NCI-H2029 (cell line): Measurements from ENCODE around the gene SMPD3.

Experiments
- DNase-seq: peaks from one replicate; lab custom pipeline; 2025; lab: John Stamatoyannopoulos, UW

Gene SMPD3

GRCh38 chr16:68472581-68472980 lies 24.3 kb upstream of the SMPD3 start:
- no peak for DNase-seq

DNA sequence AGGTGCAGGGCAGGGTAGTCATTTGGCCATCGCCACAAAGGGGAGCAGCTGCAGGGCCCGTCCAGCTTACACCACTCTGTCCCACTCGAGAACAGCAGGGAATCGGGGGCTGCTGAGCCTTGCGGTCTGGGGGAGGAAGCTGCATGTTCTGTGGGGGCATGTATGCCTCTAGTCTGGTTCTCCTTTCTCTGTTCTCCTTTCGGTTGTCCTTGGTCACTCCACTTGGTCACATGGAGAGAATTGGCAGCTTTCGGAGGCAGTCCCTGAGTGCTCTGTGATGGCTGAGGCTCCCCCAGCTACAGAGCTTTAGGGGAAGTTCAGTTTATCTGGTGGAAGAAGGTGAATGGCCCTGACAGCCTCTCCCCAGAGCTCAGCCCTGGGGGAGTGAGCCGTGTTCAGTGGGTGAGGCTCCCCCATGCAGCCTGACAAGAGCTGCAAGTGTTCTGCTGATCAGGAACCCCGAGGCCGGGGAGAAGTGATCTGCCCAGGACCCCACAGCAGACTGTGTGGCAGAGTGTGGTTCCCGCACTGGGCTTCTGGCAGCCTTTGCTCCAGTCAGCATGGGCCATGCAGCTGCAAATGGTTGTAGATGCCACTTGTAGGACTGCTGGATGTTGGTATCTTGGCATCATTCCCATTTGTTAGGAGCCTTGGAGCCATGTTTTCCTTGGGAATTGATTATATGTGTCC lies 22.3 kb upstream of the SMPD3 start:
- peak; percentile 5 for DNase-seq

DNA sequence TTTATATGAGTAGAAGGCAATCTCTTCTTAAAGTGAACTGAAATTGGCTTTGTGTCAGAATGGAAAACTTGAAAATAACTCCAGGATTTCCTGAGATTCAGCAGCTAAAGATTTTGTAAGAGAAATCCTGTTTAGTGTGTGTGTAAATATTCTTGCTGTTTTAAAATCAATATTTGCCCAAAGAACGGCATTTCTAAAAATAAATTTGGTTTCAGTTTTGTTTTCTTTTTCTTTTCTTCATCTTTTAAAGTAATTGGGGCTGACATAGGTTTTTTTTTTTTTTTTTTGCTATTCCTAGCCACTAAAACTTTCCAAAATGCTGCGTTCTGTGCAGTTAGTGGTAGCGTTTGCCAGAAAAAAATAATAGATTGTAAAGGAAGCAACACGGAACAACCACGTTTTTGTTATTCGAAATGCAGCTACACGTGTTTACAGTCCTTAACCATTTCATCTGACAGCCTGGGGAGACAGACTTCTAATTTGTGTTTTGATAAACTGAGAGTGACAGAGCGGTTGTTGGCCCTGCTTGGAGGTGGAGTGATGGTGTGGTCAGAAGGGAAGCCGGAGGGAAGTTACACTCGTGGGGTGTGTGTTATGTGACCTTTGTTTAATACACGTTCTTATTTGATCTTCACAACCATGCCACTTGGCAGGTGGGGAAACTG lies 21.6 kb upstream of the SMPD3 start:
- no peak for DNase-seq

- DNase-seq, result no peak
These were observed 20.5 kb upstream of the SMPD3 start for GRCh38 chr16:68468842-68469241.

GRCh38 chr16:68466174-68466573 lies 17.9 kb upstream of the SMPD3 start:
- DNase-seq, result no peak

DNA sequence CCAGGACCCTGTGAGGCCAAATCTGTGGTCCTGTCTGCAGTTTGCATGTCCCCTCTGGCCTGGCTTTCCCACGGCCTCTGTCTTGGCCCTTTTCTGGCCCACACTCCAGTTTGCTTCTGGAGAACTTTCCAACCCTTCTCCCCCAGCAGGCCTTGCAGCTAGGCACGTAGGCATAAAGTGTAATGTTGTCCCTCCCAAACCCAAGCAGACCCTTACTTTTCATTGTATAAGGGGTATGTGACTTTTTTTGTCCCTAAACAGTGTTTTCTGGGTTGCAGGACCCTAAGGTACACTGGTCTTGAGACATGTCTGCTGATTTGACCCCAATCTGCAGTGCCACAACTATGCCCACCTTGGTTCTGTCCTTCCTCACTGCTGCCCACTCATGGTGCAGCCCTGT lies 15.6 kb upstream of the SMPD3 start:
- DNase-seq, result no peak

DNA sequence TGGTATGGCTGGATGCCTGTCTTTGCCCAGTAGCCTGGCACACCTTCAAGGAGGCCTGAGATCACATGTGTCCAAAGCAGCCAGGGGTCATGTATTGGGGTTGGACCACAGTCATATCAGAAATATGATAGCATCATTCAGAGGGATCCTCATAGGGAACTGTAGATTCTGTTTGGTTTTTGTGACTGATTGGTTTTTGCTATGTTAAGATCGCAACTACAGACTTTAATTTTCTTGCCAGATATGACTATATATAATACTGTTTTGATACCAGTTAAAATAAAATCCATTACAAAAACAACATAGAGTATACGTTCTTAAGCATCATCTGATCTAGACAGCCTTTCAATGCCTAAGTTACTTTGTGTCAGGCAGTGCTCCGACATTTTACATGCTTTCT lies 11.8 kb upstream of the SMPD3 start:
- no peak for DNase-seq

DNA sequence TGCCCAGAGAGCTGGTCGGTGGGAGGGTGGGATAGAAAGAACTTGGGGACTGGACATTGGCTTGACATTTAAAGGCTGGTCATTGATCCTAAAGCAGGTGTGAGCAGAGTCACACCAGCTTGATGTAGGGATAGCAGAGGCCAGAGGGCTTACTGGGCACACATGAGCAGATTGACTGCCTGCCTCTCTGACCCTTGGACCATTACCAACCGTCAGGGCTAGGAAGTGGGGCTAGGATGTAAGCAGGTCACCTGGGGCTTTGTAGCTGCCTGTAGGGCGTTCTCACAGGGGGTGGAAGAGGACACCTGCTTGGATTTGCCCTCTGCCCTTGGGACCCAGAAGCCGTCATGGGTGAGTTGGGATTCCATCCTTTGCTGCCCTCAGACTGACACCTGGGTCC lies 11.1 kb upstream of the SMPD3 start:
- no peak for DNase-seq

- no peak for DNase-seq
These were observed 10.2 kb upstream of the SMPD3 start for GRCh38 chr16:68458551-68458950.

DNA sequence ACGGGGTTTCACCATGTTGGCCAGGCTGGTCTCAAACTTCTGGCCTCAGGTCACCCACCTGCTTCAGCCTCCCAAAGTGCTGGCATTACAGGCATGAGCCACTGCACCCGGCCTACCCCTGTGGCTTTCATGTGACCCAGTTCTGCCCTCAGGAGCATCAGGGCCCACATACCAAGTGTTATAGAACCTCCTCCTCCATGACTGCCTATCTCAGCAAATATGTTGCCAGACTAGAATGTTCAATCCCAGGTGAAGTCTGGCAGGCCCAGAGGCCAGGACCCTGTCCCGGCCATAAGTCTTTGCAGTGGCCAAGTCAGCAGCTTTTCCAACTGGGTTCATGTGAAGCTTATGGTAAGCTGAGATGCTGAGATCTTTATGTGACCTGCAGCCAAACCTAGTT lies 9.8 kb upstream of the SMPD3 start:
- no peak for DNase-seq

DNA sequence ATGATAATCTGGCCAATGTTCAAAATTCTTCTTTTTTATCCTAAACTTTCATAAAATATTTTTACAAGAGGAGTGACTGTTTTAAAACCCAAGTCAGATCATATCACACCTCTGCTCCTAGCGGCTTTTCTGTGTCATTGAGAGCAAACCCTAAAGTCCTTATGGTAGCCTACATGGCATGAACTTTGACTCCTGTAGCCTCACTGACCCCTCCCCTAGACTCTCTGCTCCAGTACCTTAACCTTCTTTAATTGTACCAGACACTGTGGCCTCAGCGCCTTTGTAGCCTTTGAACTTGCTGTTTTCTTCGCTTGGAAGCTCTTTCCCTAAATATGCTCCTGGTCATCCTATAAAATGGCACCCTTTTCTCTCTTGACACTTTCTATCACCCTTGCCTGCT lies 7.3 kb upstream of the SMPD3 start:
- DNase-seq, result no peak

DNA sequence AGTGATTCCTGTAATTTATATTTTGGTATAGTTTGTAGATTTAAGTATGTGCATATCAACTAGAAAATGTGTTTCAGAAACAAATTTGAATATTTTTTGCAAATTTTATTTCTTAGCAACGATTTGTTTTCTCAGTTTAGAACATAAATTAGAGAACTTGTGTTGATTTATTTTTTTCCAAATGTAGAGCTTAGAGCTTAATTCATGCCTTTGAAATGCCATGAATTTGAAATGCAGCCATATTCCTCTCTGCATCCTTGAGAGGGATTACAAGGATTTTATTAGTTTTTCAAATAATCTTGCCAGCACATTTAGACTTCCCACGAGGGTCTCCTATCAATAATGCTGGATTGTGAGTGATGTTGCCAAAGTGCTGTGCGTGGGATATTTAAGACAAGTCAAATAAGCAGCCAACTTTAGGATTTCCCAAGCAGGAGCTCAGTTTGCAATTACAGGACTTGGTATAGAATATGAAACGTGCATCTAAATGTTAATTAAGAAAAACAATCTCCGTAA lies 6.7 kb upstream of the SMPD3 start:
- no peak for DNase-seq

- DNase-seq, result no peak
These were observed 5.5 kb upstream of the SMPD3 start for GRCh38 chr16:68453816-68454215.

- no peak for DNase-seq
These were observed 3.9 kb upstream of the SMPD3 start for GRCh38 chr16:68452176-68452575.

DNA sequence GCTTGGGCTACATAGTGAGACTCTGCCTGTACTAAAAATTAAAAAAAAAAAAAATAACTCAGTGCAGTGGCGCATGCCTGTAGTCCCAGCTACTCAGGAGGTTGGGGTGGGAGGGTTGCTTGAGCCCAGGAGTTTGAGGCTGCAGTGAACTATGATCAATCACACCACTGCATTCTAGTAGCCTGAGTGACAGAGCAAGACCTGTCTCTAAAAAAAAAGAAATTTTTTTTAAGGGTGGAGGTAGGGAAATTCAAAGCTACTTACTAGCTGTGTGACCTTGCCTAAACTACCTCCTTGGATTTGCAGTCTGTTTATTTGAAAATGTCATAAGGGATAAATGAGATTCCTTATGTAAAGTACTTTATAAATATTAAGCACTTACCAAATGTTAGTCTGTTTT lies 3.4 kb upstream of the SMPD3 start:
- DNase-seq, result no peak

- DNase-seq, result no peak
These were observed 2.5 kb upstream of the SMPD3 start for GRCh38 chr16:68450741-68451255.

DNA sequence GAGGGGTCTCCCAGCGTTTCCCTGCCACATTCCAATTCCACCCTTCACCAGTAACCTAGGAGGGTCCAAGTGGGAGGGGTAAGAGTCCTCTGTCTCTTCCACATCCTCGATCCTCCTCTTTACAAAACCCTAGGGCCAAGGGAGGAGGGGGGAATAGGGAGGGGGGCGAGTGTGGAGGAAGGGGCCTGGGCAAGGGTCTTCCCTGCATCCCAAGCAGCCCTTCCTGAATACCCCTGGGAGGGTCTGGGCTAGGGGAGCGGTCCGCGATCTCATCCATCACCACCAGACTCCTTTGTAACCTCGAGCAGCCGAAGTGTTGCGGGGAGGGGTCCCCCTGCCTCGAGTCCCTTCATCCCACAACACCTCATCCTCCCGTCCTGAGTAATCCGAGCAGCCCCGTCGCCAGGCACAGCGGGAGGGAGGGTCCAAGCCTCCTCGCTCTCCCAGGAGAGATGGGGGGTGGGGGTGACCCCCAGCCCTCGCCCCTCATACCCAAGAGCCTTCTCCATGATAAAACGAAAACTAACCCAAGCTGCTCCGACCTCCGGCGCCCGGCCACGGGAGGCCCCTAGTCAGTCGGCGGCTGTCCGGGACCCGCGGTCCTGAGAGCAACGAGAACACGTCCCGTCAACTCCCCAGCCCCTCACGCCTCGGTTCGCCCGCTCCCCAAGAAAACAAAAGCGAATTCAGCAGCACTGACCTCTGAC lies 502 bp downstream of the SMPD3 start:
- DNase-seq, result no peak

DNA sequence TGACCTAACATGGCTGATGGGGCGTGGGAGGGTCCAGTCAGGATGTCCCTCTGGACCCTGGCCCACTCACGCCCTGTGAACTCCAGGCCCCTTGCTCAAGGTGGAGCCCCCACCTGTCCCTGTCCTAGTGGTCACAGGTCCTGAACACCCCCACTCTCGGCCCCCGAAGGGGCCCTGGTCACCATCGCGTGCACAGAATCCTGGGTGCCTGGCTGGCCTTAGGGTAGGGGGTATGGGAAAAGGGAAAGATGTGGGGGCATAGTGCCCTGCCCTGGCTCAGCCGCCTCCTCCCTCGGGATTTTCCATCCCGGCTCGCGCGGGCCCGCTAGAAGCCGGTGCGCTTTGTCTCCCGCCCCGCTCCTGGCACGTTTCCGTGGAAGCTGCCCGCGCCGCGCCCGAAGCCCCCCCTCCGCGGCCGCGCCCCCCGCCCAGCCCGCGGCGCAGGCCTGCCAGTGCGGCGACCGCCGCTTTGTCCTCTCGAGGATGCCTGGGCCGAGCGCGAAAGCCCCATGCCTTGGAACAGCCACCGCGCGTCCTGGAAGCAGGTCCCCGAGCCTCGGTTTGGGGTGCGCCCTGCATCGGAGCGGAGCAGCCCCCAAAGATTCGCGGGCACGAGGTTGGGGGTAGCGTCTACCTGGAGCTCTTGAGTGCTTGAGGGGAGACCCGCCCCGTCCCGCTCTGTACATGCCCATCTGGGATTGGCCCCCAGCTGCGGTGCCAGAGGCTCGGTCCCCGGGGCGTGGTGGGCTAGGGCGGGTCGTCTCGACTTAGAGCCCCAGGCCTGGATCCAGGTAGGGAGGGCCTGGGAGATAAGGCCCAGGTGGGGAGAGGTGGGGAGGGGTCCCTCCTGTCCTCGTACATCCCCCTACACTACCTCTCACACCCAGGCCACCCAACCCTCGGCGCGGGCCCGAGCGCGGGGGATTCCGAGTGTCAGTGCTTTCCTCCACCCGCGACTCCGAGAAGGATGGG lies 1.3 kb downstream of the SMPD3 start:
- DNase-seq, result no peak

GRCh38 chr16:68445458-68445857 lies 2.9 kb downstream of the SMPD3 start:
- DNase-seq, result peak; percentile 44

- no peak for DNase-seq
These were observed 4.2 kb downstream of the SMPD3 start for GRCh38 chr16:68444056-68444657.

DNA sequence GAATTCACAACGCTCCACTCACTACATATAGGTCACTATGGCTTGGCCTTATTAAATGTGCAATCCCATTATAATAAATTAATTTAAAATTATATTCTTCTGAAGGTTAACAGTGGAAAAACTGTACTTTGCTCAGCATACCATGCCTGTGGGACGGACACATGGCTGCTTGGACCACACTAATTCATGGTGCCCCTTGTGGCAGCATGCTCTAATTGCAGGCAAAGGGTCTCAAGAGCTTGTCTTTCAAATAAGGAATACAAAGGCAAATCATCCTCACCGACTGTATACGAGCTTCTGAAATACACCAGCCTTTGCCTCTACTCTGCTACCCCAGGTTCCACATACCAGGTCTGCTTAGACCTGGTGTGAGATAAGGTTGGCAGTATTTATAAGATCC lies 11.7 kb downstream of the SMPD3 start:
- DNase-seq, result no peak
